Prostate gland (tissue), 2 donors: Measurements from ENCODE around the gene HERC4. TPM values are rescaled to one million over a fixed set of nuclear protein-coding genes. Genes with fewer than 3 reads are reported as not detected.

Source experiments
- DNase-seq: peaks from one replicate; pipeline ENCODE4 v3.0.0-alpha.2; 2019; ENCODE audit warnings: low spot score
- H3K27ac ChIP-seq, 2 donors: fragments of 200-600 bp; sonication (generic); 2 replicates each; pipeline ENCODE4 v1.5.1; 2017 to 2019
- H3K27me3 ChIP-seq: fragments of 200-600 bp; sonication (generic); replicated peaks from 2 replicates; pipeline ENCODE4 v1.5.1; 2019; ENCODE audit not compliant: insufficient read depth
- H3K36me3 ChIP-seq, 2 donors: fragments of 200-600 bp; sonication (generic); 1 replicate in 1 of 2; 2 replicates in 1 of 2; pipeline versions ENCODE4 v1.5.1 to v1.8.1; 2017 to 2019
- H3K4me1 ChIP-seq: fragments of 200-600 bp; sonication (generic); replicated peaks from 2 replicates; pipeline ENCODE4 v1.5.1; 2019
- H3K4me3 ChIP-seq, 2 donors: fragments of 200-600 bp; sonication (generic); 2 replicates each; pipeline ENCODE4 v1.5.1; 2017 to 2019
- H3K9me3 ChIP-seq: fragments of 200-600 bp; sonication (generic); 2 replicates; pipeline ENCODE4 v1.5.1; 2017
- CTCF ChIP-seq, 4 experiments: fragments of 200-600 bp in 2 of 4; fragments of 450-650 bp in 2 of 4; sonication (generic) in 2 of 4; IDR thresholded peaks; 1 replicate in 3 of 4; 2 replicates in 1 of 4; pipeline ENCODE4 v1.5.1; 2016 to 2019; ENCODE audit warnings: antibody characterized with exemption in 4 of 4, mild to moderate bottlenecking in 2 of 4, moderate library complexity in 2 of 4
- POLR2A ChIP-seq: fragments of 450-650 bp; IDR thresholded peaks from one replicate; pipeline ENCODE4 v1.6.1; 2016; ENCODE audit warnings: antibody characterized with exemption, mild to moderate bottlenecking
- POLR2AphosphoS5 ChIP-seq: sonication (generic); formaldehyde crosslinking; IDR thresholded peaks from one replicate; pipeline ENCODE4 v1.6.1; 2017; ENCODE audit warnings: antibody characterized with exemption
- WGBS: methylation state at CpG from one replicate; pipeline ENCODE4 v1.1.5; 2018; 5-methylcytosine and 5-hydroxymethylcytosine counted together
- intact Hi-C: fragments of 100-400 bp; cut with DNase I; formaldehyde crosslinking; loops from one replicate; pipeline ENCODE4 v1.14.2; 2022
- total RNA-seq, 2 donors: library from RNA; depleted of rRNA; stranded (reverse); fragments of >200 nt; gene quantifications; one replicate each; pipeline ENCODE4 v1.1.0, GENCODE V29; 2016

The HERC4 gene
- total RNA-seq, 2 donors from 2014 or later, result 27.7 to 40.6 TPM

DNA sequence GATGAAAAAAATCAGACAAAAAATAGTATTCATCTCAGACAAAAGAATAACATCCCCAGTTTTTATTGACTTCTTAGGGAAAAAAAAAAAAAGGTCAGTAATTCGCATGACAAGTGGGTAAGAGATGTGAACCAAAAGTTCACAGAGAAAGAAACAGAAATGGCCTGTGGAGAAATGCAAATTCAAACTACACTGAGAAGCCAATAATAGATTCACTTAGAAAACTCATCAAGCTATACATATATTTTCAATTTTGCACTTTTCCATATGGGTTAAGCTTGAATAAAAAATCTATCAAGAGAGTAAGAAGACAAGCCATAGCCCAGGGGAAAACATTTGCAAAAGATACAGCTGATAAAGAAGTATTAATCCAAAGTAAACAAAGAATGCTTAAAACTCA is 28.0 kb downstream of the HERC4 start:
- 97% methylated on average over 1 of the region's 1 CpG for WGBS
- no peak overlapping the region for H3K4me3 ChIP-seq
- H3K27ac ChIP-seq, result no peak overlapping the region
- no peak for DNase-seq
- no peaks in the 10 kb centered on the region for H3K36me3 ChIP-seq
- H3K27me3 ChIP-seq, result no peaks in the 10 kb centered on the region
- intact Hi-C loops, result no loop called here
- no peaks in the 10 kb centered on the region for H3K4me1 ChIP-seq
- no peaks in the 10 kb centered on the region for H3K9me3 ChIP-seq
- TF ChIP-seq CTCF (IDR thresholded peaks at IDR 0.05) (no peak), POLR2AphosphoS5 (no peak), POLR2A (no peak)

- Histone ChIP-seq H3K27me3 (no peaks in the 10 kb centered on the region), H3K27ac (no peak overlapping the region), H3K36me3 (no peaks in the 10 kb centered on the region), H3K4me3 (no peak overlapping the region), H3K4me1 (no peaks in the 10 kb centered on the region), H3K9me3 (no peaks in the 10 kb centered on the region)
- intact Hi-C loops, result no loop called here
- 95% methylated on average over 5 of the region's 5 CpGs for WGBS
- DNase-seq, result no peak
- TF ChIP-seq POLR2AphosphoS5, result no peak
- no peak for TF ChIP-seq CTCF (IDR thresholded peaks at IDR 0.05)
- no peak for TF ChIP-seq POLR2A
Observed at GRCh38 chr10:68046642-68047041, 28.4 kb downstream of the HERC4 start.

DNA sequence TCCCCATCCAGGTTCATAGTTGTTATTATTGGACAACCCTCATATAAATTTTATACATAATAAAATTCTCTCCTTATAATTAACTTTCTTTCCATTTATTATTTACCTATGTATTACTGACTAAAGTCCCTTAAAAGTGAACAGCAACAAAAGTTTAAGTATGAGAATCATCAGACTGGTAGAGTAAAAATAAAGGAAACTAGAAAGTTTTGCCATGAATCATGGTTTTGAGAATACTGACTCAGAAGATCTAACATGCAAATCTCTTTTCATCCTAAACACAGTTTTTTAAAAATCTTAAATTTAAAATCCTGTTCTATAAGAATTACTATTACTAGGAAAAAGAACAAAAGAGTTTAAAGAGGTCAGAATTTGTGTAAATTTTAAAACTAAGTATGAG is 32.1 kb downstream of the HERC4 start:
- no peak for DNase-seq
- H3K9me3 ChIP-seq, result no peaks in the 10 kb centered on the region
- no peak overlapping the region for H3K27ac ChIP-seq
- no peaks in the 10 kb centered on the region for H3K4me1 ChIP-seq
- H3K36me3 ChIP-seq, result no peaks in the 10 kb centered on the region
- no peaks in the 10 kb centered on the region for H3K27me3 ChIP-seq
- intact Hi-C loops, result no loop called here
- TF ChIP-seq POLR2A (no peak), CTCF (IDR thresholded peaks at IDR 0.05) (no peak), POLR2AphosphoS5 (no peak)
- H3K4me3 ChIP-seq, result no peak overlapping the region

DNA sequence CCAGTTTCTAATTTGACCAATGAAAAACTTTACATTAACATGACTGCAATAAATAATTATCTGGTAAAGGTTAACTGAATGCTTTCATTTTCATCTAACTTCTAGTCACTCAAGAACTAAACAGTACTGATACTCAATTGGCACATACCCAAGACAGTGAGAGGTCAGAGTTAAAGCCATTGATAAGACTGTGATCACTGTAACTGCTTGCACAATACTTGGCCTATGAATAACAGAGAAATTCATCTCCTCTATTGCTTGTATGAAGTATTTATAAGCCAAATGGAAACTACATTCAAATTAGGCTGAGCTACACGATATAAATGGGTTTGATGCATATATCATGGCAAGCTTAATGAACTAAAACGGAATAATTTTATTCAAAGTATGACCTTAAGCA is 43.0 kb downstream of the HERC4 start:
- no peak overlapping the region for H3K27ac ChIP-seq
- DNase-seq, result no peak
- no peaks in the 10 kb centered on the region for H3K27me3 ChIP-seq
- H3K9me3 ChIP-seq, result no peaks in the 10 kb centered on the region
- no peak for TF ChIP-seq POLR2AphosphoS5
- TF ChIP-seq CTCF (IDR thresholded peaks at IDR 0.05), result no peak
- TF ChIP-seq POLR2A, result no peak
- intact Hi-C loops, result no loop called here
- WGBS, result 92% methylated on average over 2 of the region's 2 CpGs
- H3K36me3 ChIP-seq, result no peaks in the 10 kb centered on the region
- no peaks in the 10 kb centered on the region for H3K4me1 ChIP-seq
- H3K4me3 ChIP-seq, result no peak overlapping the region

DNA sequence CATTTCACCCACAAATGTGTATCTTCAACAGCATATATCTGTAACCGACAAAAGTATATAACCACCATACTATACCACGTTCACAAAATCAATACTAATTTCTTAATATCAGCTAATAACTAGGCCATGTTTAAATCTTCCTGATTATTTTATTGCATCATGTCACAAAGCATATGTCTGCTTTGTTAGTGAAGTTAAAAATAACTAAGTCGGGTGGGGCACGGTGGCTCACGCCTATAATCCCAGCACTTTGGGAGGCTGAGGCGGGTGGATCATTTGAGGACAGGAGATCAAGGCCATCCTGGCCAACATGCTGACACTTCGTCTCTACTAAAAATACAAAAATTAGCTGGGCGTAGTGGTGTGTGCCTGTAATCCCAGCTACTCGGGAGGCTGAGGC is 47.7 kb downstream of the HERC4 start:
- intact Hi-C loops, result no loop called here

More for the DNA sequence above, 47.7 kb downstream of the HERC4 start:
- no peaks in the 10 kb centered on the region for H3K9me3 ChIP-seq
- no peak overlapping the region for H3K4me3 ChIP-seq
- TF ChIP-seq POLR2AphosphoS5 (no peak), CTCF (IDR thresholded peaks at IDR 0.05) (no peak), POLR2A (no peak)
- no peaks in the 10 kb centered on the region for H3K36me3 ChIP-seq
- WGBS, result 96% methylated on average over 9 of the region's 9 CpGs
- H3K4me1 ChIP-seq, result no peaks in the 10 kb centered on the region
- no peaks in the 10 kb centered on the region for H3K27me3 ChIP-seq
- no peak for DNase-seq
- no peak overlapping the region for H3K27ac ChIP-seq
